OCI-LY7 (cell line): ENCODE results near the gene BRSK2. TPM values are rescaled to one million over a fixed set of nuclear protein-coding genes. Genes with fewer than 3 reads are reported as not detected.

ENCODE experiments used
- BruUV-seq: library from RNA; stranded (reverse); fragments of 400-500 nt; replicated peaks from 2 replicates; lab custom pipeline; 2021; lab: Mats Ljungman, UMichigan
- CTCF ChIA-PET: fragments of 300-600 bp; sonication (Branson Sonifier 250); formaldehyde crosslinking; loops from one replicate; lab custom pipeline; 2022; ENCODE audit warnings: antibody characterized with exemption; ENCODE audit not compliant: unreplicated experiment; lab: Charles Lee
- POLR2A ChIA-PET: fragments of 300-600 bp; sonication (Branson Sonifier 250); formaldehyde crosslinking; loops from one replicate; lab custom pipeline; 2022; ENCODE audit warnings: antibody characterized with exemption; lab: Charles Lee
- DNase-seq: peaks from one replicate; pipeline ENCODE4 v3.0.0-alpha.2; 2015; ENCODE audit warnings: low spot score
- H2AFZ ChIP-seq: fragments of 200-600 bp; sonication (generic), shearing (Covaris generic); 2 replicates; pipeline ENCODE4 v1.6.1; 2014; ENCODE audit warnings: mild to moderate bottlenecking, antibody characterized with exemption, low read length, moderate library complexity
- H3K27ac ChIP-seq: fragments of 200-600 bp; sonication (generic); 2 replicates; pipeline ENCODE4 v1.5.1; 2014; ENCODE audit warnings: mixed run types, low read depth, mild to moderate bottlenecking, moderate library complexity, low read length, inconsistent platforms; ENCODE audit not compliant: poor library complexity, severe bottlenecking
- H3K36me3 ChIP-seq: fragments of 200-600 bp; sonication (generic); 2 replicates; pipeline ENCODE4 v1.6.1; 2014; ENCODE audit warnings: mild to moderate bottlenecking, antibody characterized with exemption, low read length, moderate library complexity, mixed read lengths; ENCODE audit not compliant: insufficient read depth
- H3K4me1 ChIP-seq: fragments of 200-600 bp; sonication (generic); 2 replicates; pipeline ENCODE4 v1.5.1; 2014; ENCODE audit warnings: mild to moderate bottlenecking, low read length; ENCODE audit not compliant: insufficient read depth, poor library complexity, severe bottlenecking
- H3K4me2 ChIP-seq: fragments of 200-600 bp; sonication (generic); 2 replicates; pipeline ENCODE4 v1.6.1; 2014; ENCODE audit warnings: mild to moderate bottlenecking, low read length
- H3K4me3 ChIP-seq: fragments of 200-600 bp; sonication (generic); 2 replicates; pipeline ENCODE4 v1.5.1; 2014; ENCODE audit warnings: mild to moderate bottlenecking, low read depth, low read length; ENCODE audit not compliant: poor library complexity, severe bottlenecking
- H3K79me2 ChIP-seq: fragments of 200-600 bp; sonication (generic); 2 replicates; pipeline ENCODE4 v1.6.1; 2016; ENCODE audit warnings: low read depth, mild to moderate bottlenecking, low read length, moderate library complexity, mixed read lengths; ENCODE audit not compliant: insufficient read depth
- H3K9me2 ChIP-seq: fragments of 200-600 bp; sonication (generic); 2 replicates; pipeline ENCODE4 v1.6.1; 2016; ENCODE audit warnings: mild to moderate bottlenecking, low read length, mixed read lengths; ENCODE audit not compliant: insufficient read depth
- H3K9me3 ChIP-seq: fragments of 200-600 bp; sonication (generic); 2 replicates; pipeline ENCODE4 v1.6.1; 2014; ENCODE audit warnings: mild to moderate bottlenecking, mixed run types, low read length, mixed read lengths
- H4K20me1 ChIP-seq: fragments of 200-600 bp; sonication (generic); 2 replicates; pipeline ENCODE4 v1.6.1; 2014; ENCODE audit warnings: mild to moderate bottlenecking, antibody characterized with exemption, low read length, moderate library complexity, mixed read lengths; ENCODE audit not compliant: insufficient read depth
- CTCF ChIP-seq: fragments of 200-600 bp; sonication (generic); conservative IDR thresholded peaks from 2 replicates; pipeline ENCODE4 v1.5.1; 2014; ENCODE audit warnings: mild to moderate bottlenecking, antibody characterized with exemption, low read length, moderate library complexity, mixed read lengths
- EZH2phosphoT487 ChIP-seq: fragments of 200-600 bp; sonication (generic); IDR thresholded peaks from 2 replicates; pipeline ENCODE4 v1.6.1; 2018; ENCODE audit warnings: low read depth, borderline replicate concordance, mild to moderate bottlenecking, mixed run types, antibody characterized with exemption, low read length, moderate library complexity, mixed read lengths
- intact Hi-C: fragments of 100-400 bp; cut with micrococcal nuclease; formaldehyde crosslinking; loops from one replicate; pipeline ENCODE4 v1.10.0; 2022; ENCODE audit not compliant: unreplicated experiment
- total RNA-seq, 2 experiments: library from RNA; depleted of rRNA in 1 of 2; stranded (reverse); fragments of >200 nt in 1 of 2; shearing (Covaris generic) in 1 of 2; gene quantifications; 2 replicates each; pipeline ENCODE4 v1.2.3, GENCODE V29; 2014 to 2022

The BRSK2 gene
- total RNA-seq, 2 experiments from 2014 or later = not detected

GRCh38 chr11:1452744-1453143 lies 63.0 kb downstream of the BRSK2 start:
- no peaks in the 10 kb centered on the region for H3K79me2 ChIP-seq
- no peaks in the 10 kb centered on the region for H4K20me1 ChIP-seq
- DNase-seq = no peak
- intact Hi-C loops = loop anchor here (1.0 kb wide), 2 partner anchors 63 to 122 kb away; no protein-coding TSS in a partner anchor
- H3K4me3 ChIP-seq = no peak overlapping the region
- H3K36me3 ChIP-seq = no peaks in the 10 kb centered on the region
- no peaks in the 10 kb centered on the region for H3K9me2 ChIP-seq
- no peaks in the 10 kb centered on the region for H3K4me1 ChIP-seq
- no TSS peak for BruUV-seq
- no peak overlapping the region for H2AFZ ChIP-seq
- no peak overlapping the region for H3K27ac ChIP-seq
- CTCF ChIA-PET = no interaction called here
- H3K9me3 ChIP-seq = no peaks in the 10 kb centered on the region
- no peak overlapping the region for H3K4me2 ChIP-seq
- POLR2A ChIA-PET = no interaction called here
- TF ChIP-seq CTCF = no peak
- no peak for TF ChIP-seq EZH2phosphoT487

- no peak overlapping the region for H3K27ac ChIP-seq
- peak; percentile 74 for DNase-seq
- BruUV-seq = no TSS peak
- no peaks in the 10 kb centered on the region for H3K9me2 ChIP-seq
- H3K79me2 ChIP-seq = no peaks in the 10 kb centered on the region
- CTCF ChIA-PET = no interaction called here
- POLR2A ChIA-PET = no interaction called here
- H3K36me3 ChIP-seq = no peaks in the 10 kb centered on the region
- H3K4me1 ChIP-seq = no peaks in the 10 kb centered on the region
- intact Hi-C loops = loop anchor here (1.0 kb wide), 2 partner anchors 62 to 121 kb away; no protein-coding TSS in a partner anchor
- TF ChIP-seq CTCF (peak; percentile 76), EZH2phosphoT487 (no peak)
- no peak overlapping the region for H3K4me3 ChIP-seq
- no peak overlapping the region for H2AFZ ChIP-seq
- no peak overlapping the region for H3K4me2 ChIP-seq
- no peaks in the 10 kb centered on the region for H3K9me3 ChIP-seq
- no peaks in the 10 kb centered on the region for H4K20me1 ChIP-seq
Measured at GRCh38 chr11:1453611-1454034, 63.9 kb downstream of the BRSK2 start.

- H3K4me1 ChIP-seq = no peaks in the 10 kb centered on the region
- TF ChIP-seq EZH2phosphoT487 = no peak
- no peak for TF ChIP-seq CTCF
- intact Hi-C loops = no loop called here
- POLR2A ChIA-PET = no interaction called here
- H3K4me3 ChIP-seq = no peak overlapping the region
- no peaks in the 10 kb centered on the region for H4K20me1 ChIP-seq
- H3K9me3 ChIP-seq = no peaks in the 10 kb centered on the region
- no peak overlapping the region for H3K4me2 ChIP-seq
- H3K9me2 ChIP-seq = no peaks in the 10 kb centered on the region
- no peak overlapping the region for H2AFZ ChIP-seq
- BruUV-seq = no TSS peak
- DNase-seq = no peak
- CTCF ChIA-PET = no interaction called here
- no peaks in the 10 kb centered on the region for H3K36me3 ChIP-seq
- no peak overlapping the region for H3K27ac ChIP-seq
- H3K79me2 ChIP-seq = no peaks in the 10 kb centered on the region
Measured at GRCh38 chr11:1454576-1454975, 64.8 kb downstream of the BRSK2 start.
